HCT116 (cell line): ENCODE measurements around the gene KLF6. TPM values are rescaled to one million over a fixed set of nuclear protein-coding genes. Genes with fewer than 3 reads are reported as not detected.
A peak's percentile ranks its signal among the peaks of the same experiment; 100 is the strongest.

Experiments used
- ATAC-seq: fragments of 200-7000 bp; cut with Tn5 transposase; 2 replicates; pipeline ENCODE4 v1.9.1; 2020; ENCODE audit warnings: mild to moderate bottlenecking, moderate library complexity
- BruUV-seq: library from RNA; stranded (reverse); fragments of 400-500 nt; replicated peaks from 2 replicates; lab custom pipeline; 2021; lab: Mats Ljungman, UMichigan
- CTCF ChIA-PET: fragments of 300-600 bp; sonication (Branson Sonifier 250); formaldehyde crosslinking; loops from one replicate; lab custom pipeline; 2021; ENCODE audit warnings: antibody characterized with exemption; lab: Charles Lee
- POLR2A ChIA-PET: fragments of 300-600, 350-600 bp; sonication (Branson Sonifier 250); formaldehyde crosslinking; loops from one replicate; lab custom pipeline; 2021; ENCODE audit warnings: antibody characterized with exemption; lab: Charles Lee
- RAD21 ChIA-PET, 2 experiments: fragments of 300-600 bp; sonication (Branson Sonifier 250); formaldehyde crosslinking; loops; one replicate each; lab custom pipeline; 2023; ENCODE audit warnings: low total read pairs in 2 of 2; ENCODE audit not compliant: uncharacterized antibody in 2 of 2, unreplicated experiment in 2 of 2, low non-redundant PET in 1 of 2; lab: Charles Lee
- DNase-seq: peaks from one replicate; pipeline ENCODE4 v3.0.0-alpha.2; 2010; ENCODE audit warnings: low read depth, low spot score
- H2AFZ ChIP-seq: fragments of 200-600 bp; shearing (Covaris generic), sonication (generic); 2 replicates; pipeline ENCODE4 v1.6.1; 2017; ENCODE audit warnings: low read depth, mixed run types, mixed read lengths, antibody characterized with exemption, low read length; ENCODE audit not compliant: poor library complexity, severe bottlenecking
- H3K27ac ChIP-seq: 2 replicates; pipeline ENCODE4 v1.5.1; 2012; ENCODE audit warnings: low read depth, low read length
- H3K27me3 ChIP-seq: fragments of 200-600 bp; sonication (generic); 2 replicates; pipeline ENCODE4 v1.6.1; 2016; ENCODE audit warnings: mixed run types, low read length, mixed read lengths; ENCODE audit not compliant: insufficient read depth
- H3K36me3 ChIP-seq, 2 experiments: fragments of 200-500 bp in 1 of 2; fragments of 200-600 bp in 1 of 2; sonication (Bioruptor generic) in 1 of 2; sonication (generic) in 1 of 2; 2 replicates each; pipeline versions ENCODE4 v1.5.1 to v1.6.1; 2014 to 2016; ENCODE audit warnings: low read length in 2 of 2, inconsistent platforms in 1 of 2, mixed read lengths in 1 of 2, mixed run types in 1 of 2; ENCODE audit not compliant: insufficient read depth in 2 of 2, control insufficient read depth in 1 of 2
- H3K4me1 ChIP-seq, 2 experiments: fragments of 200-600 bp in 1 of 2; sonication (generic) in 1 of 2; 2 replicates each; pipeline versions ENCODE4 v1.5.1 to v1.6.1; 2012 to 2017; ENCODE audit warnings: low read length in 2 of 2, inconsistent platforms in 1 of 2, mild to moderate bottlenecking in 1 of 2, mixed read lengths in 1 of 2, mixed run types in 1 of 2, moderate library complexity in 1 of 2; ENCODE audit not compliant: insufficient read depth in 2 of 2, control insufficient read depth in 1 of 2
- H3K4me2 ChIP-seq: fragments of 200-600 bp; sonication (generic); 2 replicates; pipeline ENCODE4 v1.6.1; 2017; ENCODE audit warnings: mixed run types, low read length, mixed read lengths
- H3K4me3 ChIP-seq, 2 experiments: fragments of 200-600 bp in 1 of 2; sonication (generic) in 1 of 2; replicated peaks in 1 of 2; 2 replicates each; pipeline ENCODE4 v1.5.1; 2011 to 2016; ENCODE audit warnings: low read length in 2 of 2, control low read depth in 1 of 2, low read depth in 1 of 2, mild to moderate bottlenecking in 1 of 2, mixed read lengths in 1 of 2, mixed run types in 1 of 2
- H3K79me2 ChIP-seq: fragments of 200-600 bp; sonication (generic); 2 replicates; pipeline ENCODE4 v1.6.1; 2017; ENCODE audit warnings: mild to moderate bottlenecking, mixed run types, low read length, moderate library complexity, mixed read lengths; ENCODE audit not compliant: insufficient read depth
- H3K9ac ChIP-seq: fragments of 200-600 bp; sonication (generic); 2 replicates; pipeline ENCODE4 v1.6.1; 2016; ENCODE audit warnings: low read length, mixed read lengths
- H3K9me2 ChIP-seq: fragments of 200-600 bp; sonication (generic), shearing (Covaris generic); 2 replicates; pipeline ENCODE4 v1.6.1; 2017; ENCODE audit warnings: mixed run types, mild to moderate bottlenecking, moderate library complexity; ENCODE audit not compliant: insufficient read depth
- H3K9me3 ChIP-seq, 2 experiments: fragments of 200-500 bp in 1 of 2; fragments of 200-600 bp in 1 of 2; sonication (Bioruptor generic) in 1 of 2; sonication (generic) in 1 of 2; 2 replicates each; pipeline ENCODE4 v1.6.1; 2014 to 2017; ENCODE audit warnings: low read length in 2 of 2, mixed read lengths in 2 of 2, inconsistent platforms in 1 of 2, low read depth in 1 of 2, mild to moderate bottlenecking in 1 of 2, mixed run types in 1 of 2, moderate library complexity in 1 of 2; ENCODE audit not compliant: control insufficient read depth in 1 of 2, insufficient read depth in 1 of 2
- H4K20me1 ChIP-seq: fragments of 200-600 bp; sonication (generic), shearing (Covaris generic); 2 replicates; pipeline ENCODE4 v1.6.1; 2017; ENCODE audit warnings: mixed run types, mild to moderate bottlenecking, moderate library complexity; ENCODE audit not compliant: insufficient read depth
- CEBPB ChIP-seq: IDR thresholded peaks from 2 replicates; pipeline ENCODE4 v1.6.1; 2012; ENCODE audit warnings: low read depth
- EGR1 ChIP-seq: IDR thresholded peaks from 2 replicates; pipeline ENCODE4 v1.6.1; 2012; ENCODE audit warnings: low read depth
- ELF1 ChIP-seq: IDR thresholded peaks from 2 replicates; pipeline ENCODE4 v1.6.1; 2012; ENCODE audit warnings: low read depth, borderline replicate concordance
- EZH2phosphoT487 ChIP-seq: fragments of 200-600 bp; IDR thresholded peaks from 2 replicates; pipeline ENCODE4 v1.6.1; 2018; ENCODE audit warnings: antibody characterized with exemption, borderline replicate concordance
- FOSL1 ChIP-seq: IDR thresholded peaks from 2 replicates; pipeline ENCODE4 v1.6.1; 2012; ENCODE audit warnings: low read depth
- JUND ChIP-seq: IDR thresholded peaks from 2 replicates; pipeline ENCODE4 v1.6.1; 2012
- POLR2A ChIP-seq: IDR thresholded peaks from 2 replicates; pipeline ENCODE4 v1.7.0; 2011; ENCODE audit warnings: borderline replicate concordance; ENCODE audit not compliant: insufficient read depth, insufficient read length; ENCODE audit errors: extremely low read depth
- POLR2AphosphoS5 ChIP-seq: IDR thresholded peaks from 2 replicates; pipeline ENCODE4 v1.6.1; 2011; ENCODE audit warnings: mild to moderate bottlenecking, low read depth, low read length, moderate library complexity
- RAD21 ChIP-seq: IDR thresholded peaks from 2 replicates; pipeline ENCODE4 v1.6.1; 2012; ENCODE audit warnings: low read depth, mild to moderate bottlenecking
- SIN3A ChIP-seq: IDR thresholded peaks from 2 replicates; pipeline ENCODE4 v1.6.1; 2012; ENCODE audit warnings: low read depth
- SP1 ChIP-seq: IDR thresholded peaks from 2 replicates; pipeline ENCODE4 v1.6.1; 2012; ENCODE audit warnings: low read depth
- SRF ChIP-seq: IDR thresholded peaks from 2 replicates; pipeline ENCODE4 v1.6.1; 2012; ENCODE audit warnings: low read depth
- TCF7L2 ChIP-seq: IDR thresholded peaks from 2 replicates; pipeline ENCODE4 v1.7.0; 2011; ENCODE audit warnings: borderline replicate concordance, inconsistent platforms; ENCODE audit not compliant: insufficient read depth, insufficient read length; ENCODE audit errors: extremely low read depth
- YY1 ChIP-seq: IDR thresholded peaks from 2 replicates; pipeline ENCODE4 v1.6.1; 2011; ENCODE audit warnings: low read length, low read depth, moderate library complexity, mild to moderate bottlenecking; ENCODE audit not compliant: insufficient replicate concordance; ENCODE audit errors: extremely low read depth
- ZNF274 ChIP-seq: fragments of 200-500 bp; sonication (Bioruptor generic); IDR thresholded peaks from 2 replicates; pipeline ENCODE4 v1.6.1; 2014; ENCODE audit warnings: mild to moderate bottlenecking, low read depth, low read length, inconsistent platforms
- intact Hi-C: fragments of 100-400 bp; cut with micrococcal nuclease; formaldehyde crosslinking; loops from 2 replicates; pipeline ENCODE4 v1.10.0; 2022
- total RNA-seq: library from RNA; stranded (reverse); gene quantifications from one replicate; pipeline ENCODE4 v1.2.1, GENCODE V29; 2021; ENCODE audit not compliant: unreplicated experiment
- TF ChIP-seq, protein P1 (sequence below): IDR thresholded peaks from 2 replicates; pipeline ENCODE4 v1.6.1; 2012; ENCODE audit warnings: low read depth
- TF ChIP-seq, protein P2 (sequence below): IDR thresholded peaks from 2 replicates; pipeline ENCODE4 v1.6.1; 2012
- TF ChIP-seq, protein P3 (sequence below): IDR thresholded peaks from 2 replicates; pipeline ENCODE4 v1.6.1; 2012
- TF ChIP-seq, protein P4 (sequence below): IDR thresholded peaks from 2 replicates; pipeline ENCODE4 v1.6.1; 2011; ENCODE audit warnings: mild to moderate bottlenecking, low read length, moderate library complexity; ENCODE audit not compliant: insufficient replicate concordance; ENCODE audit errors: extremely low read depth

The KLF6 gene
- total RNA-seq, 1 experiment from 2014 or later: 82.2 TPM

DNA sequence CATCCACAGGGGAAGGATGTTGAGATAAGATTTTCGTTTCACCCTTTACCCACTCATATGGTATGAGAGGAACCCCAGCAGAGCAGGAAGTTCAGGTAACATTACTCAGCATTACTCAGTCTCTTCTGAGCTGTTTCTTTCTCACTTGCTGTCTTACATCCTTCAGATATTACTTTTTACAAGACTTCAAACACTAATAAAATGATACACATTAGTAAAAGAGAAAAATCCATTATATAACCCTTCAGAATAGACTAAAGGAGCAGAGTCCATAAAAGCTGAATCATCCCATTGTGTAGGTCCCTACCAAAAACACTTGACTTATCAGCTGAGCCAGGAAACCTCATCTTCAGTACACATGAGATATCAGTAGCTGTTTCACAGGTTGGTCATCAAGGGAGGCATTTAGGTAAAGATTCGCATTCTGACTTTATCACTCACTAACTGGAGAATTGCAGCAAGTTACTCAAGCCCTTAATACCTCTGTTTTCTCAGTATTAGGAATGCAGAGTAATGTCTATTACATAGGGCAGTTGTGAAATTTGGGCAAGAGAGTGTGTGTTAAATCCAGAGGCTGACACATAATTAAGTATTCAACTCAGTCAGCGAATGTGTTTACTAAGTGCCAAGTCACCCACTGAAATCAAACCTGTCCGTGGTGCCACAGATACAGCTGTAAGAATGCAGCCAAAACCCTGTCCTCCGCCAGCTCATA lies 44.7 kb downstream of the KLF6 start:
- Histone ChIP-seq H3K9me3 (no peaks in the 10 kb centered on the region), H3K27me3 (no peaks in the 10 kb centered on the region), H3K27ac (peak overlapping the region; percentile 31; the same call in 1 of the 2 replicates), H4K20me1 (no peaks in the 10 kb centered on the region), H3K9me2 (no peaks in the 10 kb centered on the region), H3K36me3 (no peaks in the 10 kb centered on the region), H3K9ac (no peak overlapping the region), H3K4me3 (0 out of 4 replicates have a peak overlapping the region, but pooled peaks of 1 of the 2 experiments have one; percentile 2), H2AFZ (peak overlapping the region; percentile 64), H3K4me1 (peaks cover 0 to 19% of the 10 kb centered on the region in 2 experiments; a peak in 2 of 4 replicates), H3K4me2 (peak overlapping the region; percentile 57), H3K79me2 (no peaks in the 10 kb centered on the region)
- peak; percentile 81 for ATAC-seq
- ChIA-PET POLR2A (interaction anchor here (0.7 to 1.8 kb wide), 3 partner anchors 14 to 241 kb away, joined by 3 to 8 read pairs (median 7); partner anchors contain the start of gene KLF6), RAD21 (interaction anchor here in 1 of 2 experiments (0.7 kb wide), 2 partner anchors 9 to 15 kb away, joined by 3 read pairs; no protein-coding TSS in a partner anchor), CTCF (no interaction called here)
- intact Hi-C loops: no loop called here
- peak; percentile 51 for DNase-seq
- BruUV-seq: no TSS peak
- TF ChIP-seq RAD21: no peak
- no peak for TF ChIP-seq ZNF274
- TF ChIP-seq TCF7L2: no peak
- TF ChIP-seq, protein P1, sequence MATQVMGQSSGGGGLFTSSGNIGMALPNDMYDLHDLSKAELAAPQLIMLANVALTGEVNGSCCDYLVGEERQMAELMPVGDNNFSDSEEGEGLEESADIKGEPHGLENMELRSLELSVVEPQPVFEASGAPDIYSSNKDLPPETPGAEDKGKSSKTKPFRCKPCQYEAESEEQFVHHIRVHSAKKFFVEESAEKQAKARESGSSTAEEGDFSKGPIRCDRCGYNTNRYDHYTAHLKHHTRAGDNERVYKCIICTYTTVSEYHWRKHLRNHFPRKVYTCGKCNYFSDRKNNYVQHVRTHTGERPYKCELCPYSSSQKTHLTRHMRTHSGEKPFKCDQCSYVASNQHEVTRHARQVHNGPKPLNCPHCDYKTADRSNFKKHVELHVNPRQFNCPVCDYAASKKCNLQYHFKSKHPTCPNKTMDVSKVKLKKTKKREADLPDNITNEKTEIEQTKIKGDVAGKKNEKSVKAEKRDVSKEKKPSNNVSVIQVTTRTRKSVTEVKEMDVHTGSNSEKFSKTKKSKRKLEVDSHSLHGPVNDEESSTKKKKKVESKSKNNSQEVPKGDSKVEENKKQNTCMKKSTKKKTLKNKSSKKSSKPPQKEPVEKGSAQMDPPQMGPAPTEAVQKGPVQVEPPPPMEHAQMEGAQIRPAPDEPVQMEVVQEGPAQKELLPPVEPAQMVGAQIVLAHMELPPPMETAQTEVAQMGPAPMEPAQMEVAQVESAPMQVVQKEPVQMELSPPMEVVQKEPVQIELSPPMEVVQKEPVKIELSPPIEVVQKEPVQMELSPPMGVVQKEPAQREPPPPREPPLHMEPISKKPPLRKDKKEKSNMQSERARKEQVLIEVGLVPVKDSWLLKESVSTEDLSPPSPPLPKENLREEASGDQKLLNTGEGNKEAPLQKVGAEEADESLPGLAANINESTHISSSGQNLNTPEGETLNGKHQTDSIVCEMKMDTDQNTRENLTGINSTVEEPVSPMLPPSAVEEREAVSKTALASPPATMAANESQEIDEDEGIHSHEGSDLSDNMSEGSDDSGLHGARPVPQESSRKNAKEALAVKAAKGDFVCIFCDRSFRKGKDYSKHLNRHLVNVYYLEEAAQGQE: no peak
- TF ChIP-seq, protein P2, sequence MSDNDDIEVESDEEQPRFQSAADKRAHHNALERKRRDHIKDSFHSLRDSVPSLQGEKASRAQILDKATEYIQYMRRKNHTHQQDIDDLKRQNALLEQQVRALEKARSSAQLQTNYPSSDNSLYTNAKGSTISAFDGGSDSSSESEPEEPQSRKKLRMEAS: no peak
- no peak for TF ChIP-seq EGR1
- TF ChIP-seq YY1: no peak
- TF ChIP-seq, protein P3, sequence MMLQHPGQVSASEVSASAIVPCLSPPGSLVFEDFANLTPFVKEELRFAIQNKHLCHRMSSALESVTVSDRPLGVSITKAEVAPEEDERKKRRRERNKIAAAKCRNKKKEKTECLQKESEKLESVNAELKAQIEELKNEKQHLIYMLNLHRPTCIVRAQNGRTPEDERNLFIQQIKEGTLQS: no peak
- TF ChIP-seq POLR2AphosphoS5: no peak
- TF ChIP-seq SRF: no peak
- no peak for TF ChIP-seq EZH2phosphoT487
- TF ChIP-seq SP1: peak; percentile 58
- TF ChIP-seq CEBPB: no peak; the same call in 1 of the 2 replicates
- peak; percentile 68 for TF ChIP-seq FOSL1
- no peak for TF ChIP-seq POLR2A
- TF ChIP-seq, protein P4, sequence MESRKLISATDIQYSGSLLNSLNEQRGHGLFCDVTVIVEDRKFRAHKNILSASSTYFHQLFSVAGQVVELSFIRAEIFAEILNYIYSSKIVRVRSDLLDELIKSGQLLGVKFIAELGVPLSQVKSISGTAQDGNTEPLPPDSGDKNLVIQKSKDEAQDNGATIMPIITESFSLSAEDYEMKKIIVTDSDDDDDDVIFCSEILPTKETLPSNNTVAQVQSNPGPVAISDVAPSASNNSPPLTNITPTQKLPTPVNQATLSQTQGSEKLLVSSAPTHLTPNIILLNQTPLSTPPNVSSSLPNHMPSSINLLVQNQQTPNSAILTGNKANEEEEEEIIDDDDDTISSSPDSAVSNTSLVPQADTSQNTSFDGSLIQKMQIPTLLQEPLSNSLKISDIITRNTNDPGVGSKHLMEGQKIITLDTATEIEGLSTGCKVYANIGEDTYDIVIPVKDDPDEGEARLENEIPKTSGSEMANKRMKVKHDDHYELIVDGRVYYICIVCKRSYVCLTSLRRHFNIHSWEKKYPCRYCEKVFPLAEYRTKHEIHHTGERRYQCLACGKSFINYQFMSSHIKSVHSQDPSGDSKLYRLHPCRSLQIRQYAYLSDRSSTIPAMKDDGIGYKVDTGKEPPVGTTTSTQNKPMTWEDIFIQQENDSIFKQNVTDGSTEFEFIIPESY: no peak
- TF ChIP-seq ELF1: no peak
- TF ChIP-seq JUND: peak; percentile 52
- 0 out of 2 replicates have a peak, but pooled peaks have one; percentile 2 for TF ChIP-seq SIN3A
